ENCODE measurements around the gene SNX8. TPM values are rescaled to one million over a fixed set of nuclear protein-coding genes. Genes with fewer than 3 reads are reported as not detected.

Gene SNX8
- total RNA-seq, 1 donor from 2014 or later, result 13.4 TPM

DNA sequence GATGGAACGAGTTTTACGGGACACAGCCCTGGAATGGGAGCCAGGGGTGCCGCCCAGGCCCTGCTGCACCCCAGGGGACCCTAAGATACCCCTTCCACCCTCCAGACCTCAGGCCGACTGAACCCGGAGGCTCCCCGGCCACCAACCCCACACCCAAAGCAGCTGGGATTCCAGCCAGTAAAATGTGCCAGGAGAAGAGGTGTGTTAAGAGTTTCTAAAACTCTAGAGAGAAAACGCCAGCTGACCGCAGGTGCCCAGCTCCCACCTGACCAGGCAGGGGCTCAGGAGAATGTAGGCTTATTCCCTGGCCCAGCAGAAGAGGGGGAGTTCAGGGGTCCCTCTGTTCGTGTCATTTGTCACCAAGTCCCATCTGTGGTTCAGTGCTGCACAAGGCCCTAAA, 54.8 kb downstream of the SNX8 start:
- no peak for DNase-seq

DNA sequence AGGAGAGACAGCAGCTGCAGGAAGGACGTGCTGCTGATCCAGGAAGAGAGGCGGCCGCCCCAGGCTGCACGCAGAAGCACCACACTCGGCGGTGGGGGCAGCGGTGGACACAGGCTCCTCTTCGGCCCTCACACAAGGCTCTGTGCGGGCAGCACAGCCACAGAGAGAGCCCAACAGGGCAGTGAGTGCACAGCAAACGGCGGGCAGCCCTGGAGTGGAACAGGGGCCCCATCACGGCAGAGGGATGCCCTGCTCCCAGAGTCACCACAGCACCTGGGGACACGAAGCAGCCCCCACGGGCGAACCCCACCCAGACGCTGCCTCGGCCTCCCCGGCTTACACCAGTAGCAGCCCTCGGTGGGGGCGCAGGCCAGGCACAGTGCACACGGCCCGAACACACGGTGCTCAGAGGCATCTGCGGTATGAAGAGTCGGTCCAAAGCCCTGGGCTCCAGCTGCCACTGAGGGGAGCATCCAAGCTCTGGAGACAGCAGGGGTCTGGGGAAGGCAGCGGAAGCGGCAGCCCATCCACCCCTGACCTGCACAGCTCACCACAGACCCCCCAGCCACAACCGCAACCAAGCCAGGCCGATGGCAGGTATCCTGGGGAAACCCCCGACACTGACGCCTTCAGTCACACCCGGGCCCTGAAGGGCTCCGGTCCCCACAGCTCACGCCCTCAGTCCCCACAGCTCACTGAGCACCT, 55.4 kb downstream of the SNX8 start:
- DNase-seq, result no peak

DNA sequence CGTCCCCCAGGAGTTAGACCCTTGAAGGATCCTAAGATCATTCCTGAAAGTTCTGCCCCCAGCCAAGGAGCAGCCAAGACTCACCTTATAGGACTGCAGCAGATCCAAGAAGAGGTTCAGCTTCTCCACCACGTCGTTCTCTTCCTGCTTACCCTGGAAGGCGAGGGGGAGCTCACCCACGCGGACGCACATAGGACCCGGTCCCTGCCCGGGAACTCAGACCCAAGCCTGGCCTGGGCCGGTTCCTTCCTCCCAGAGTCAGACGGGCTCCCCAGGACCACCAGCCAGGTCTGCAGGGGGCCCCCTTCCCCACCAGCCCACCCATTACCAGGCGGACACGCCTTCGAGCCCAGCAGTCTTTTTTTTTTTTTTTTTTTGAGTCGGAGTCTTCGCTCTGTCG, 56.6 kb downstream of the SNX8 start:
- DNase-seq, result no peak

DNA sequence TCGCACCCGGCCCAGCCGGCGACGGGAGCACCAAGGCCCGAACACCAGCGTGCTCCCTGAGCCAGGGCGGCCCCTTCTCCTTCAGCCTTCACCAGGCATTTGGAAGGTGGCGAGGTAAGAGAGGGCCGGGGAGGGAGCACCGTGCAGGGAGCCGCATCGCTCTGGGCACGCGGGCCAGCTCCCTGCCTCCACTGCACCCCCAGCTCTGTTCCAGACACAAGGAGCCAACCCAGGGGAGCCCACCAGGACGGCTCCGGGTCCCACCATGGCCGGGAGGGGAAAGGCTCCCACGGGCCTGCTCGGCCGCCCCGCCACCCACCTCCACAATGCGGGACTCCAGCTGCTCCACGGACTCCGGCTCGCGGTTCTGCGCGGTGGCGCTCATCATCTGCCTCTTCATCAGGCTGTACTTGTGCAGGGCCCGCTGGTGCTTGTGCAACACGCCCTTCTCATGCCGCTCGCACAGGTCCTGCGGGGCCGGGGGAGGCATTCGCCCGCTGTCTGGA, 57.1 kb downstream of the SNX8 start:
- no peak for DNase-seq

DNA sequence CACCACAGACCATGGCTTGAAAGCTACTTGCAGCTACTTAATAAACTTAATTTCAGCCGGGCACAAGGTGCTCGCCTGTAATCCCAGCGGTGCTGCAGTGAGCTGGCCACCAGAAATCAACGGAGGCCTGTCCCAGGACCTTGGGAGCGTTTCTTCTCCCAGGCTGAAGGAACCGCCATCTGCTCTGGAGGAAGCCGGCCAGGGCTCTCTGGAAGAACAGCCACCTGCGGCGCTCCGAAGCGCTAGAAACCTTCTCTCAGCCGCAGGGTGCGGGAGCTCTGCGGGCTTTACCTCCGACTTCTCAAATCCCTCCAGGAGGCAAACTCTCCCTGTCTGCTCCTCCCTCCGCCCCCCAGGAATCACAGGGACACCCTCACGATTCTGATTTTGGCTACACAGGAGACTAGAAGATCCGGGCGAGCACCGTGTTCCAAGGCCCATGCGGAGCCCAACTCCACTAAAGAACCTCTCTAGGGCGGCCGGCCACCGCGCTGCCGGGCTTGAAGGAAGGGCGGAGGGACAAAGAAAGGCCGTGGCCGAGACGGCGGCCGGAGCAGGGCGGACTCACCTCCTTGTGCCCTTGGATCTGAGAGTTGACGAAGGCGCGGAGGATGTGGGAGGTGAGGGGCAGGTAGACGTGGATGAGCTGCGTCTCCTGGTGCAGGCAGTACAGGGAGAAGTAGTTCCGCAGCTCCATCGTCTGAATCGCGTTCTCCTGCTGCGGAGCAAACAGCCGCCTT, 57.8 kb downstream of the SNX8 start:
- no peak for DNase-seq

DNA sequence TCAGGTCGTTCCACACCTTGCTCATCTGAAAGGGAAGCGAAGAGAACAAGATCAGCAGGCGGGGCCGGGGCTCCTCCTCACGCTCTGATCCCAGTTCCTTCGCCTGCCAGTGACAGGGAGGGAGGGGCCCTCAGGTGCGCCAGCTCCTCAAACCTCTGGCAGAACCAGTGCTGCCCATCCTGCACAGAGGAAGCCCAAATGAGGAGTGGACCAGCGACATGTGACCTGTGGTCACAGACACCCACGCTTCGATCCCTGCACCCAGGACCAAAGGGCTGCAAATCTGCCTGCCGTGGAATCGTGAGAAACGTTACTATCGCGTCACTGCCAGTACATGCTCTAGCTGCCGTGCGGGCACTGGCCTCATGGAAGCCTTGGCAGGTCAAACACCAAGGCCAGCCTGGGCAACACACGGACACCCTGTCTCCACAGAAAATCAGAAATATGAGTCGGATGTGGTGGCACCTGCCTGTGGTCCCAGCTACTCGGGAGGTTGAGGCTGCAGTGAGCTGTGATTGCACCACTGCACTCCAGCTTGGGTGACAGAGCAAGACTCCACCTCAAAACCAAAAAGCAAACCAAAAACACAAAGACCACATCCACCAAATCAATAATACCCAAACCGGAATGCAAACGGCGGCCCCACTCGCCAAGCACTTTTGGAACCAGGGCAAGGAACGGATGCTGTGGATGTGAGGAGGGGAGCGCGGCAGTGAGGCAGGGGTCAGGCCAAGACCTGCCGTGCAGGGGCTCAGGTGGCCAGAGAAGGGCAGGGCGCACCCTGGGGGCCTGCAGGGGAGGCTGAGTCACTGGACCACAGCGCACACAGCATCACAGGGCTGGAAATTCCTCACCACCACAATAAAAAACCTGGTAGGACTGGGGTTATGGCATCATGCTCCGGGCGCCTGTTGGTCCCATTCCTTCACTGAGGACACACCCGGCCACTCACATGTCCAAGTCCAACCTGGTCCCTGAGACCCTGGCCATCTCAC, 58.8 kb downstream of the SNX8 start:
- DNase-seq, result no peak

DNA sequence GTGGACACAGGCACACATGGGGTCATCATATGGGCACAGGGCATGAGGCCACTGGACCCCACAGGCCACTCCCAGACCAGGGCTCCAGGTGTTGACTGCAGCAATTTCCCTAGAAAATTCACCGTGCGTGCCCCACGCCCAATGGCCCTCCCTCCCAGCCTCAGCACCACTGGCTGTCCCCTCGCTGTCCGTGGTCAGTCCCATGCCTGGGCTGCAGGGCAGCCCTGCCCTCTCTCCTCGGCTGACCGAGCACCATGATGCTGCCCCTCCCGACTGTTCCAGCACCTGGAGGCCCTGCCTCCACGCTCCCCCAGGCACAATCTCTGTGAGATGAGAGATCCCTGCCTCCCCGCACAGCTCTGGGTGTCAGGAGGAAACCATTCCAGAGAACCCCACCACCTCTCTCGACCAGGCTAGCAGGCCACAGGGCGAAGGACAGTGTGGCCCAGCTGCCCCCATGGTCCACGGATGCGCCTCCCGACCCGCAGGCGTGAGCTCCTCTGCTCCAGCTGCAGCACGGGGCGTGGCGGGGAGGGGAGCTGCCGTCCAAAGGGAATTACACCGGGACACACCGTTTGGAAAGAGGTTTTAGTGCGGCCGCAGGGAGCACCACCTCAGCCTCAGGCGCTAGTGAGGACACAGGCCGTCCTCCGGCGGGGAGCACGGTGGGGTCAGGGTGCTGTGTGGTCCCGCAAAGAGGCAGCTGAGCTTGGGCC, 59.7 kb downstream of the SNX8 start:
- no peak for DNase-seq

DNA sequence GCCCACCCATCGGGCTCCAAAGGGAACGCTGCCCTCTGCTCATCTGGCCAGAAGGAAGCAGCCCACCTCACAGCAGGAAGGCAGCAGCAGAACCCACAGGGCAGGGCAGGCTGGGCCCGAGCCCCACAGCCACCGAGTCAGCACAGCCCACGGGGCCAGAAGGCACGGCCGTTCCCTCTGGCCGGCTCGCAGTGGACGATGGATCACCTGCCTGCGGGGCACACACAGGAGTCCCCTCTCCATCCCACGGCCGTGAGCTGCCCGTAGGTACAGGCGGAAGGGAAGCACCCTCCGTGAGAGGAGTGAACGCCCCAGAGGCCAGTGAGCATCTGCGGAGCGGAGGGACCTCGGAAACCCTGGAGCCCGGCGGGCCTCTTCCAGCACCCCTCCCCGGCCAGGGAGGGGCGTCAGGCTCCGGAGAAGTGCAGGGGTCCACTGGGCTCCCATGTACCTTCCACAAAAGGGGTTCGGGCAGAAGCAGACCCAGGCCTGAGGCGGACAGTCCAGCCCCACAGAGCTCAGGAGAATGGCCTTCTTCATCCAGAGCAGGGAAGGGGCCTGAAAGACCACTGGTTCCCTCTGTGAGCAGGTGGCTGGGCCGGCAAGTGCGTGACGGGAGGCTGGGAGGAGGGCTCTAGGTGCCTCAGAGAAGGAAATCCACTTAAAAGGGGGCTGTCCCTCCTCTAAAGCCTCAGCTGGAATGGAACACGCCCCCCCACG, 60.6 kb downstream of the SNX8 start:
- DNase-seq, result no peak

DNA sequence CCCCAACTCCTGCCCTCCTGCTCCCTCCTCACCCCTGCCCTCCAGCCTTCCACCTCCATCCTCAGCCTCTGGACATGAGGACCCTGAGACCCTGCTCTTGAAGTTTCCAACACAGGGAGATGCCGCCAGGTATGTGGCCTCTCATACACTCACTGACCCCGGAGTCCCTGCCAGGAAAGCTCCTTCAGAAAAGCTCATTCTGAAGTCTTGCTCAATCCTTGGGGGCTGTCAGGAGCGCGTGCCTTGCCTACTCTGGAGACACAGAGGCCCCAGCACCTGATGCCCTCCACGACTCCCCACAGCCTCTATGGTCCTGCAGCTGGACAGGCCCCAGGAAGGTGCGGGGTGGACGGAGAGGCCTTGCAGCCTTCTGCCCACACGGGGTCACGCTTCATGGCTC, 61.2 kb downstream of the SNX8 start:
- no peak for DNase-seq

DNA sequence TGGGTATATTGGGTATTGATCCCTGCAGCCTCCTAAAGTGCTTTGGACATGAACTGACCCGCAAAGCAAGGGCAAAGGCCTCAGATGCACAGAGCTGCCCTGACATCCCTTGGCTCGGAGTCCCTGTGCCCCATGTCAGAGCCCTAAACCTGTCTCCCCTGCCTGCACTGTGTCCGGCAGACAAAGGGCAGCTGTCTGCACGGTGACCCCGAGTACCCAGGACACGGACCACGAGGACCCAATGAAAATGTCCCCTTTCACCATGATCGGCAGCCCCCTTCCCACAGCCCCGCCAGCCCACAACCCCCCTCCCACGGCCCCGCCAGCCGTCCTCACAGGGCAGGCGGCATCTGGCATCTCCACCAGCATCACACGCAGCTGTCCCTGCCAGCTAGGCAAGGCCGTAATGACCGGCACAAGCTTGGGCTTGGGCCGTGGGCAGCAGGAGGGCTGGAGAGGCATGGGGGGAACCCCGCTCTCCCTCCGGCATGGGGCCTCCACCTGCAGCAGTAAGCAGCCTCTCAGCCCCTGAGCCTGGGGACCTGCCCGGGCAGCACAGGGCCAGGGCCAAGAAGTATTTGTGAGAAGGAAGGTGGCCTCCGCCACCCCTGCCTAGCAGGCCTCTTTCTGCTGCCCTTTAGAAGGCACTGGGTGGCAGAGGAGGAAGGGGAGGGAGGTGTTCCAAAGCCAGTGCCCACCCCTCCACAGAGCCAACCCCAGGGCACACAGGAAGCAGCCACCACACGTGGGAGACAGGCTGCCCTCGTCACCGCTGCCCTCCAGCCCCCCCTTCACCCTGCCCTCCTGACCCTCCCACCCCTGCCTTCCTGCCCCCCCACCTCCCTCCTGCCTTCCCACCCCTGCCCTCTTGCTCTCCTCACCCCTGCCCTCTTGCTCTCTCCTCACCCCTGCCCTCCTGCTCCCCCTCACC, 62.1 kb downstream of the SNX8 start:
- DNase-seq, result no peak

DNA sequence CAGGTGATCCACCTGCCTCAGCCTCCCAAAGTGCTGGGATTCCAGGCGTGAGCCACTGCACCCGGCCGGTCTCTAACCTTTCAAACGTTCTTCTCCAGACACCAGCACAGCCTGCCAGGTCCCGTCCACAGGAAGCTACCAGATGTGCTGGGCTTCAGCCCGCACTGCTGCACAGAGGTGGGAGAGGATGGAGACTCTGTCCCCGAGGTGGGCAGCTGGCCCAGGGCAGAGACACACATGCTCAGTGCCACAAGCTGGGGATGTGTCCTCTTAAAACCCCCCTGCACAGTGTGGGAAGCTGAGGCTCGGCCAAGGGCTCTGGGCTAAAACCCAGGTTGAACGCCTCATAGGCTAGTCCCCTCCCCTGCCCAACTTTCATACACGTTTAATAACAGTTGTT, 62.9 kb downstream of the SNX8 start:
- no peak for DNase-seq

DNA sequence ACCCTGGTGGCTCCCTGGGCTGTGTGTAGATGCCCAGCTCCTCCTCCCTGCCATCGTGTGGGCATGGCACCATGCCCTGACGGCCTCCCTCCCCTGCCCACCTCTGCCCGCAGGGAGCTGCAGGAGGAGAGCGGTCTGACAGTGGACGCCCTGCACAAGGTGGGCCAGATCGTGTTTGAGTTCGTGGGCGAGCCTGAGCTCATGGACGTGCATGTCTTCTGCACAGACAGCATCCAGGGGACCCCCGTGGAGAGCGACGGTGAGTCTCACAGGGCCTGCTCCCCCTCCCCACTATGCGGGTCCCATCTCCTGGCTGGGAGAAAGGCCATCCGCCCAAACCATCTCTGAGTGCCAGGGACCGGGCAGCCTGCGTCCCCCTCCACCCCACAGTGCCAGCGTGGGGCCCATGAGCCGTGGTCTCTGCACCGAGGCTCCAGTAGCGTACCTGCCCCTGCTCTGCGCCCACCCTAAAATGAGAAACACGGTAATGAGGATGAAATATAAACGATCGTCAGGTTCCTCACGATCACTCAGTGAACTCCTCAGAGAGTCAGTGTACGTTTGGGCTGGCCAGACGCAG, 64.4 kb downstream of the SNX8 start:
- no peak for DNase-seq

DNA sequence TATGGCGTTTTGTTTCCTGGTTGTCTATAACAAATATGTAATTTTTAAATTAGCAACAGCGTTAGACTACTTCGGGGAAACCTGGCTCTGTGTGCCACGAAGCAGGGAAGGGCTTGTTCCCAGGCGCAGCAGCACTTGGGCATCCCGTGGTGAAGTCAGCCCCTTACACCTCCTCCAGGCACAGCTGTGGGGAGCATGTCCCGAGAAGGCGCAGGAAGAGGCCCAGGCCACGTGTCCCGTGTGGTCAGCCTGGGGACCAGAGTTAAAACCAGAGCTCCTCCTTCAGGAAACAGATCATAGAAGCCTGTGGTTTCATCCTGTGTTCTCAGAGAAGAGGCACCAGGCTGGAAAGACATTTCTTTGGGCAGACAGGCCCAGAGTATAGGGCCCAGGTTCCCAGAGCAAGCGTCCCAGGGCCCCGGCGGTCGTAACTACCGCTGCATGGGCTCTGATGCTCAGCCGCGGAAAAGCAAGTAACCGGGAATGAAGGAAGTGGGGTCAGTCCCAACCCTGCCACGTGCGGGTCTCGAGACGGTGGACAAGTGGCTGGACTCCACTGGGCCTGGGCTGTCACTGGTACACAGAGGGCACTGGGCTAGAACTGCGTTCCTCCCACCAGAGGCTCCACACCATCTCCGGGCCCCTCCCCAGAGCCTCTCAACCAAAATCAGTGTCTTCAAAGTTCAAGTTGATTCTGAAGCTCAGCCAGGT, 65.1 kb downstream of the SNX8 start:
- no peak for DNase-seq

DNA sequence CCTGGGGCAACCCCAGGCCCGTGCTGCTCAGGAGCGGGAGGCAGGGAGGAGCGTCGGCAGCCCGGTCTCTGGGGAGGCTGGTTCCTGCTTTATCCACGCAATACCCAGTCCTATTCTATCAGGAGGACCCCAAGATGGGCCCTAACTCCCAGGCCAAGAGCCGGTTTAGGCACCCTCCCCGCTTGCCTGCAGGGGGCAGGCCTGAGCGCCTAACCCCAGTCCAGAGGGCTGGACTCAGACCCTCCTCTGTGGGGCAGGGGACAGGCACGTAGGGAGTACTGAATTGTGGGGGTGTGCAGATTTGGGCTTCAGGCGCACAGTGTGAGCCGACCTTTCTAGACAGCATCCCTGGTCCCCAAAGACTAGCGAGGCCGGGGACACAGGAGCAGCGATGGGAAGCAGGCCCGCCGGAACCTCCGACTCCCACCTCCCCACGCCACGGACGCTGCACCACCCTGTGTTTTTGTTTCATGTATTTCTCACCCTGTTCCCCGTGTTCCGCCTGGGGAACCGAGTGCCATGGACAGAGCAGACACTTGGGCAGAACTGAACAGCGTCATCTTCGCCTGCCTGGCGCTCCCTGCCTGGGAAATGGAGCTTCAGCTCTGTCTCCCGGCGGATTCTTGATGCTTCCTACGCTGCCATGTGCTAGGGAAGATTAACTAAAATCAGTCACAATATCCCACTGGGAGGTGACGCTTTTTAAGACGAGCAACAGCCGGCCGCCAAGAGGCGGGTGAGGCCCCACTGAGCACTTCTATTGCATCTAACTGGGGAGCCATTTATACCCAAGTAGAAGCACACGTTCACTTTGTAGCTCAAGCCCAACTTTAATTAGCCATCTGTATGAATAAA, 66.9 kb downstream of the SNX8 start:
- peak; percentile 7 for DNase-seq

DNA sequence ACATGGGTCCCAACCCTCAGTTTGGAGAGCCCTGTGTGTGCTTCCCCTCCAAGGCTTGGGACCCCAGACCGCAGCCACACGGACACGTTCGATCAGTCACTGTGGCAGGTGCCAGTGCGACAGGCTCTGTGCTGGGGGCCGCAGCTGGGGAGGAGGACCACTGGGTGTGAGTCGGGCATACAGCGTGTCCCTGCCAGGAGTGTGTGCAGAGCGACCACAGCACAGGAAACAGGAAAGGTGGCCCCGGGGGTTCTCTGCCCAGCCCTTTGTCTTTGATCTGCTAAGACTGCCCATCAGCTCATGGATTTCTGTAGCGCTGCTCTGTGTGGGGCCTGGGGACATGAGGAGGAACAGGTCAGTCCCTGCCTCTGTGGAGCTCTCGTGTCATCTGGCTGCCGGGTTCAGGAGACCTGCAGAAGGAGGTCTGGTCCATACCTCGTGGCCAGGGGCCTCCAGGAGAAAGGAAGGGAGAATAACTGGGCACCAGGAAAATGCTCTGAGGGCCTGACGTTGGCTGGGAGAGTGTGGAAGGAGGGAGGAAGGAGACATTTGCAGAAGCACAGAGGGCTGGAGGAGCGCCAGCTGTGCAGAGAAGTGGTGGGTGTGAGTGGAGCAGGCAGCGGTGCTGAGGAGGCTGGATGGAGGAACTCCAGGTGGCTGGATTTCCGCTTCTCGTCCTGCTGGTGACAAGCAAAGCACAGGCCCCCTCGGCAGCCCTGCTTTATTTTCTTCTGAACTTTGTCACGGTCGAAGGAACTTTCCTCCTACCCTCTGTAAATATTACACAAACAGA, 68.2 kb downstream of the SNX8 start:
- DNase-seq, result peak; percentile 45

DNA sequence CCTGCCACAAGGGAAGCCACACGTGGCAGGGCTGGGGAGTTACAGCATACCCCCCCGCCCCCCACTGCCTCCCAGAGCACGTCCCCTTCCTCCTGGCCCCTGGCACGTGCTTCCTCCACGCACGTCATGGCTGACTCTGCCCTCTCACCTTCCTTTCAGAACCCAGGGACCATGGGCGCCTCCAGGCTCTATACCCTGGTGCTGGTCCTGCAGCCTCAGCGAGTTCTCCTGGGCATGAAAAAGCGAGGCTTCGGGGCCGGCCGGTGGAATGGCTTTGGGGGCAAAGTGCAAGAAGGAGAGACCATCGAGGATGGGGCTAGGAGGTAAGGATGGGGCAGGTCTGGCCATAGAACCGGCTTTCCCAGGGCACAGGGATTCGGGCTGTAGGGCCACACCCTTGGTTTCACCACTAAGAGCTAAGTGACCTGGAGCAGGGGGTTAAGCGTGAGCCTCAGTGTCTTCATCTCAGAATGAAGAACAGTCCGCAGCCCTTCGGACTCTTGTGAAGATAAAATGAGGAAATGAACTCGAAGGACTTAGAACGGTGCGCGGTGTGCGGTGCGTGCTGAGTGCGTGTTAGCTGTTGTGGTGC, 69.7 kb downstream of the SNX8 start:
- no peak for DNase-seq

DNA sequence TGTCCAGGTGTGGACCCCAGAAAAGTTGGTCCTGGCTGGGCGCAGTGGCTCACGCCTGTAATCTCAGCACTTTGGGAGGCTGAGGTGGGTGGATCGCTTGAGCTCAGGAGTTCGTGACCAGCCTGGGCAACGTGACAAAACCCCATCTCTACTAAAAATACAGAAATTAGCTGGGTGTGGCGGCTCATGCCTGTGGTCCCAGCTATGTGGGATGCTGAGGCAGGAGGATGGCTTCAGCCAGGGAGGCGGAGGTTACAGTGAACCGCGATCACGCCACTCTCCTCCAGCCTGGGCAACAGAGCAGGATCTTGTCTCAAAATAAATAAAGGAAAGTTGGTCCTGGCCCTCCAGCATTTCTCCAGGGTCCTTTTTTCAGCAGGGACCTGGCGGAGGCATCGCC, 70.8 kb downstream of the SNX8 start:
- DNase-seq, result no peak
